ENCODE results near the gene KLRC4.
"Not testable (repeated sequence)": the region's sequence is repeated elsewhere in the genome, so short reads cannot be mapped to it uniquely, and the experiment has no call there.

KLRC4 gene

DNA sequence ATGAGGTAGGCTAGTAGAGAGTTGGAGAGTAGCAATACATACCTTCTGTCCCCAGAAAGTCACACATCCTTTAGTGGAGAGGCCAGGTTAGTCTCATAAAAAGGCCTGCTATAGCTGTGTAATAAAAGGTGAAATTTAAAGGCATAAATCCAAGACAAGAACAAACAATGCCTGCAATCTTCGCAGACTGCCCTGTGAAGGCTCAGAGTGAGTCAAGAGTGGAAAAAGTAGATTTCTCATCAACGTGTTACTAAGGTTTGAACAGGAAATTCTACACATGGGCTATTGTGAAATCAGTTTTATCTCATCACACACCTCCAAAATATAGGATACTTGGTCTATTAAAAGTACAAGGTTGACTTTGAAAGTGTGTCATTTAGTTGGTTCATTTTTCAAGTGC is 43.6 kb upstream of the KLRC4 start, which contains the start of gene KLRC1:
Gene KLRC1, minus strand, starts transcription at position 222 of the 400 bp plus-strand sequence. CDS start 2,221 bp downstream, outside the sequence.
- TF ChIP-seq POLR2AphosphoS5 (IDR thresholded peaks at IDR 0.05; ENCODE audit: low read depth, low read length), result no peak
- TF ChIP-seq, protein P1, sequence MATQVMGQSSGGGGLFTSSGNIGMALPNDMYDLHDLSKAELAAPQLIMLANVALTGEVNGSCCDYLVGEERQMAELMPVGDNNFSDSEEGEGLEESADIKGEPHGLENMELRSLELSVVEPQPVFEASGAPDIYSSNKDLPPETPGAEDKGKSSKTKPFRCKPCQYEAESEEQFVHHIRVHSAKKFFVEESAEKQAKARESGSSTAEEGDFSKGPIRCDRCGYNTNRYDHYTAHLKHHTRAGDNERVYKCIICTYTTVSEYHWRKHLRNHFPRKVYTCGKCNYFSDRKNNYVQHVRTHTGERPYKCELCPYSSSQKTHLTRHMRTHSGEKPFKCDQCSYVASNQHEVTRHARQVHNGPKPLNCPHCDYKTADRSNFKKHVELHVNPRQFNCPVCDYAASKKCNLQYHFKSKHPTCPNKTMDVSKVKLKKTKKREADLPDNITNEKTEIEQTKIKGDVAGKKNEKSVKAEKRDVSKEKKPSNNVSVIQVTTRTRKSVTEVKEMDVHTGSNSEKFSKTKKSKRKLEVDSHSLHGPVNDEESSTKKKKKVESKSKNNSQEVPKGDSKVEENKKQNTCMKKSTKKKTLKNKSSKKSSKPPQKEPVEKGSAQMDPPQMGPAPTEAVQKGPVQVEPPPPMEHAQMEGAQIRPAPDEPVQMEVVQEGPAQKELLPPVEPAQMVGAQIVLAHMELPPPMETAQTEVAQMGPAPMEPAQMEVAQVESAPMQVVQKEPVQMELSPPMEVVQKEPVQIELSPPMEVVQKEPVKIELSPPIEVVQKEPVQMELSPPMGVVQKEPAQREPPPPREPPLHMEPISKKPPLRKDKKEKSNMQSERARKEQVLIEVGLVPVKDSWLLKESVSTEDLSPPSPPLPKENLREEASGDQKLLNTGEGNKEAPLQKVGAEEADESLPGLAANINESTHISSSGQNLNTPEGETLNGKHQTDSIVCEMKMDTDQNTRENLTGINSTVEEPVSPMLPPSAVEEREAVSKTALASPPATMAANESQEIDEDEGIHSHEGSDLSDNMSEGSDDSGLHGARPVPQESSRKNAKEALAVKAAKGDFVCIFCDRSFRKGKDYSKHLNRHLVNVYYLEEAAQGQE (IDR thresholded peaks at IDR 0.05; ENCODE audit: insufficient read depth in 1 of 2, low read depth in 2 of 2, low read length in 2 of 2), result no peak
- no peak for TF ChIP-seq FOXP2 (optimal IDR thresholded peaks at IDR 0.05; ENCODE audit: borderline replicate concordance, extremely low read depth, extremely low read length, insufficient read depth)
- TF ChIP-seq TAF1 (IDR thresholded peaks at IDR 0.05; ENCODE audit: borderline replicate concordance, insufficient read depth, low read length), result no peak
- TF ChIP-seq SIN3A (IDR thresholded peaks at IDR 0.05; ENCODE audit: borderline replicate concordance, insufficient read depth, low read length), result no peak

DNA sequence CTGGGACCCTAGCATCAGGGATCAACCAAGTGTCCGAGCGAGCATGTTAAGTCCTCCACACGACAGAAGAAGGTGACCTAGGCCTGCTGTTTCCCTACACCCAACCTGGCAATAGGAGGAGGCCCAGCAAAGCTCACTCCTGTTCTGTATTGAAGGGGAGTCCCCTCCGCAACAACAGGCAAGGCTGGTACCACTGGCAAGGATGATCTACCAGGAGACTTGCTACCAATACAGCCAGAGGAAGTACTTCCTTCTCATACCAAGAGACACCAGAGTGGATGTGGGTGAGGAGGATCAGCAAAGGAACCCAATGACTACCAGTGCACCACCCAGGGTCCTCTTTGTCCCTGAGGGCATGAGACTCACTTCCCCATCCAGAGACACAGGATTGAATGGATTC is 38.7 kb upstream of the KLRC4 start:
- TF ChIP-seq POLR2AphosphoS5 (IDR thresholded peaks at IDR 0.05; ENCODE audit: low read depth, low read length) (no peak), SIN3A (IDR thresholded peaks at IDR 0.05; ENCODE audit: borderline replicate concordance, insufficient read depth, low read length) (no peak), FOXP2 (optimal IDR thresholded peaks at IDR 0.05; ENCODE audit: borderline replicate concordance, extremely low read depth, extremely low read length, insufficient read depth) (no peak), TAF1 (IDR thresholded peaks at IDR 0.05; ENCODE audit: borderline replicate concordance, insufficient read depth, low read length) (no peak)
- TF ChIP-seq, protein P1 (IDR thresholded peaks at IDR 0.05; ENCODE audit: insufficient read depth in 1 of 2, low read depth in 2 of 2, low read length in 2 of 2), result no peak

DNA sequence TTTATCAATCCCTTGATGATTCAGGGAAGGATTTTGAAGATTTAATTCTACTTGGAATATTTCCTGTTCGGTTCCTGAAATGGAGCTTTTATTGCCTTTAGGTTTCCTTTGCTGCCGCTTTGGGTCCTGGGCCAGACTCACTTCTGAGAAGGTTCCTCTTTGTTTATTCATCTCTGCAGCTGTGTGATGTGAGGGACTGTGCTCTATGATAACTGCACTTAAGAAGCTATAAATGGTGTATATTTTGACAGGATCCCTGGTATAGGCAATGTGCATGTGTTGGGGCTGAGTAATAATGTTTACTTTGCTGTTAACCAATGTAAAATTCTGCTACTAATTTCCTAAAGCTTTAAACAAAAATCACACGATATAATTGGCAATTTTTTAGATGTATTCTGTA is 26.3 kb upstream of the KLRC4 start, which contains the start of gene KLRC2:
Gene KLRC2, minus strand, starts transcription at position 195 of the 400 bp plus-strand sequence. Its CDS starts 24 bp downstream, at position 171.
- TF ChIP-seq TAF1 (IDR thresholded peaks at IDR 0.05; ENCODE audit: borderline replicate concordance, insufficient read depth, low read length); FOXP2 (optimal IDR thresholded peaks at IDR 0.05; ENCODE audit: borderline replicate concordance, extremely low read depth, extremely low read length, insufficient read depth): not testable (repeated sequence)
- TF ChIP-seq, protein P1 (IDR thresholded peaks at IDR 0.05; ENCODE audit: insufficient read depth in 1 of 2, low read depth in 2 of 2, low read length in 2 of 2), result not testable (repeated sequence)

DNA sequence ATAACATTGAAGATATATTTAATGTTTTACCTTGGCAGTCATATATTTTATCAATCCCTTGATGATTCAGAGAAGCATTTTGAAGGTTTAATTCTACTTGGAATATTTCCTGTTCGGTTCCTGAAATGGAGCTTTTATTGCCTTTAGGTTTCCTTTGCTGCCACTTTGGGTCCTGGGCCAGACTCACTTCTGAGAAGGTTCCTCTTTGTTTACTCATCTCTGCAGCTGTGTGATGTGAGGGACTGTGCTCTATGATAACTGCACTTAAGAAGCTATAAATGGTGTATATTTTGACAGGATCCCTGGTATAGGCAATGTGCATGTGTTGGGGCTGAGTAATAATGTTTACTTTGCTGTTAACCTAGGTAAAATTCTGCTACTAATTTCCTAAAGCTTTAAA is 10.8 kb upstream of the KLRC4 start, which contains the start of gene KLRC3:
Gene KLRC3, minus strand, starts transcription at position 262 of the 400 bp plus-strand sequence. Its CDS starts 45 bp downstream, at position 217.
- TF ChIP-seq FOXP2 (optimal IDR thresholded peaks at IDR 0.05; ENCODE audit: borderline replicate concordance, extremely low read depth, extremely low read length, insufficient read depth); POLR2AphosphoS5 (IDR thresholded peaks at IDR 0.05; ENCODE audit: low read depth, low read length); SIN3A (IDR thresholded peaks at IDR 0.05; ENCODE audit: borderline replicate concordance, insufficient read depth, low read length): not testable (repeated sequence)

DNA sequence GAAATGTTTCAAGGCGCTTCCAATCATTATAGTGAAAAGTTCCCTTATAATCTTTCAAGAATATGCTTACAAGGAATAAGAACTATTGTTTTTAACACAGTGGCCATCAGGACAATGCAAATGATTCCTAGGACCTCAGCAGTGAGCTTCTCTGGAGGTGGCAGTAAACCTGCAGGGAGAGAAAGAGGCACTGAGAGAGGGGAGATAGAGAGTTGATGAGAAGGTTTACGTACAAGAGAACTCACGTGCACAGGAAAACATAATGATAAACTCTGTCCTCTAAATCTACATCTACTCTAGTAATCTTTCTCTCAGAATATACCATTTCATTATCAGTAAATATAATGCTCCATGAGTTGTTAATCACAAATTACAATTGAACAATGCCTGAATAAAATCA is 715 bp downstream of the KLRC4 start:
- no peak for TF ChIP-seq SIN3A (IDR thresholded peaks at IDR 0.05; ENCODE audit: borderline replicate concordance, insufficient read depth, low read length)
- no peak for TF ChIP-seq TAF1 (IDR thresholded peaks at IDR 0.05; ENCODE audit: borderline replicate concordance, insufficient read depth, low read length)
- no peak for TF ChIP-seq FOXP2 (optimal IDR thresholded peaks at IDR 0.05; ENCODE audit: borderline replicate concordance, extremely low read depth, extremely low read length, insufficient read depth)
- no peak for TF ChIP-seq POLR2AphosphoS5 (IDR thresholded peaks at IDR 0.05; ENCODE audit: low read depth, low read length)
- TF ChIP-seq, protein P1 (IDR thresholded peaks at IDR 0.05; ENCODE audit: insufficient read depth in 1 of 2, low read depth in 2 of 2, low read length in 2 of 2), result no peak

Measured in PFSK-1 (cell line).